ENCODE data around the gene FRMD7.
"Not testable (repeated sequence)": the region's sequence is repeated elsewhere in the genome, so short reads cannot be mapped to it uniquely, and the experiment has no call there.

The FRMD7 gene

GRCh38 chrX:132093239-132093860 lies 34.5 kb downstream of the FRMD7 start:
- peak; percentile 88 for DNase-seq (ENCODE audit: low read depth, low spot score)

- peak; percentile 80 for DNase-seq (ENCODE audit: low read depth, low spot score)
These were observed 35.3 kb downstream of the FRMD7 start for GRCh38 chrX:132092439-132093065.

GRCh38 chrX:132090403-132091159 lies 37.2 kb downstream of the FRMD7 start:
- no peak for DNase-seq (ENCODE audit: low read depth, low spot score)

- no peak for DNase-seq (ENCODE audit: low read depth, low spot score)
These were observed 39.0 kb downstream of the FRMD7 start for GRCh38 chrX:132088864-132089263.

- no peak for DNase-seq (ENCODE audit: low read depth, low spot score)
These were observed 41.1 kb downstream of the FRMD7 start for GRCh38 chrX:132086672-132087071.

GRCh38 chrX:132085786-132086185 lies 42.0 kb downstream of the FRMD7 start:
- DNase-seq (ENCODE audit: low read depth, low spot score) = no peak

GRCh38 chrX:132077912-132078311 lies 49.9 kb downstream of the FRMD7 start:
- no peak for DNase-seq (ENCODE audit: low read depth, low spot score)

GRCh38 chrX:132077414-132077813 lies 50.4 kb downstream of the FRMD7 start:
- no peak for DNase-seq (ENCODE audit: low read depth, low spot score)

GRCh38 chrX:132071254-132071653 lies 56.6 kb downstream of the FRMD7 start:
- no peak for DNase-seq (ENCODE audit: low read depth, low spot score)

GRCh38 chrX:132068405-132068804 lies 59.4 kb downstream of the FRMD7 start:
- DNase-seq (ENCODE audit: low read depth, low spot score) = no peak

GRCh38 chrX:132063862-132064261 lies 64.0 kb downstream of the FRMD7 start:
- peak; percentile 15 for DNase-seq (ENCODE audit: low read depth, low spot score)

GRCh38 chrX:132063334-132063733 lies 64.5 kb downstream of the FRMD7 start:
- DNase-seq (ENCODE audit: low read depth, low spot score) = no peak

GRCh38 chrX:132059973-132060540 lies 67.8 kb downstream of the FRMD7 start:
- DNase-seq (ENCODE audit: low read depth, low spot score) = no peak

- DNase-seq (ENCODE audit: low read depth, low spot score) = no peak
These were observed 68.8 kb downstream of the FRMD7 start for GRCh38 chrX:132058975-132059374.

- no peak for DNase-seq (ENCODE audit: low read depth, low spot score)
These were observed 69.8 kb downstream of the FRMD7 start for GRCh38 chrX:132058050-132058449.

GRCh38 chrX:132051778-132052177 lies 76.0 kb downstream of the FRMD7 start:
- DNase-seq (ENCODE audit: low read depth, low spot score) = not testable (repeated sequence)

- DNase-seq (ENCODE audit: low read depth, low spot score) = no peak
These were observed 81.3 kb downstream of the FRMD7 start for GRCh38 chrX:132046533-132046932.

GRCh38 chrX:132045456-132045855 lies 82.4 kb downstream of the FRMD7 start:
- DNase-seq (ENCODE audit: low read depth, low spot score) = no peak

- DNase-seq (ENCODE audit: low read depth, low spot score) = no peak
These were observed 82.9 kb downstream of the FRMD7 start for GRCh38 chrX:132044953-132045352.

- no peak for DNase-seq (ENCODE audit: low read depth, low spot score)
These were observed 83.8 kb downstream of the FRMD7 start for GRCh38 chrX:132043977-132044376.

GRCh38 chrX:132041015-132041414 lies 86.8 kb downstream of the FRMD7 start:
- peak; percentile 44 for DNase-seq (ENCODE audit: low read depth, low spot score)

GRCh38 chrX:132040066-132040465 lies 87.8 kb downstream of the FRMD7 start:
- DNase-seq (ENCODE audit: low read depth, low spot score) = peak; percentile 20

Data from ELF-1 (cell line).